Smooth muscle cell of the pulmonary artery (primary cell): ENCODE data around the gene PRDM13. TPM values are rescaled to one million over a fixed set of nuclear protein-coding genes. Genes with fewer than 3 reads are reported as not detected.

Source experiments
- total RNA-seq: library from RNA; depleted of rRNA; stranded (reverse); fragments of >200 nt; gene quantifications from 2 replicates; pipeline ENCODE4 v1.2.3, GENCODE V29; 2014

Gene PRDM13
- total RNA-seq: 0.07 TPM in 1 of 2 replicates, not detected in the other

GRCh38 chr6:99606656-99607415, at the start of gene PRDM13:
Gene PRDM13 (plus strand): TSS chr6:99606833. CDS start chr6:99607035, 202 bp downstream.

DNA sequence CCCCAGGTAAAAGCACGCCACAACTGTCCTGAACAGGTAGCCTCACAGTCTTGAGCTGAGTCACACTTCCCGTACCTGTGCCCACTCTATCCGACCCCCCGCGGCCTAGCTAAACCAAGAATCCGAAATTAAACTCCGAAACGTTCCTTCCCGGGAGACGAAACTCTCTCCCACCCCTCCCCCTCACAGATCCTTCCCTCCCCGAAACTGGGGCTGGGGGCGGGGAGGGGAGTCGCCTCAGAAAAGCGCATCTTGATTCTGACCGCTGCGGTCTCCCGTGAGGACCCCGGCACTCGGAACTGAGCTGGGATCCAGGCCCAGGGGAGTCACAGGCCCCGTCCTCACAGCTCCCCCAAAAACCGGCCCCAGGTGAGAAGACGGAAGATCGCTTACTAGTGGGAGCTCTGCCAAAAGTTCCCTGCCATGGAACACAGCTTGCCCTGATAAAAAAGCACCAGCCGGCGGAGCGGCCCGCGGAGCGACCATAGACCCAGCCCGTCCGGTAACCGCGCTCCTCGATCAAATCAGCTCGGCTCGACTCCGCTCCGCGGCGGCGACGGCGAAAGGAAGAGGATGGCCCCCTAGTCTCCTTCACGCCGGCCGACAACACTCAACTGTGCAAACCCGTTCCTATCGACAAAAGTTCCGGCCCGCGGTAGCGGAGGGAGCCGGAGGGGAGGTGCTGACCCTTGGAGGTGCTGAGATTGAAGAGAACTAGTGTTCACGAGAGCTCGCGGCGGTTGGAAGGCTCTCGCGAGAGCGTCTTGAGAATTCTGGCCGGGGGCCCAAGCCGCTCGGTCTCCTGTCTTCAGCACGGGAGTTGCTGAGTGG, 38.3 kb upstream of the PRDM13 start, which contains the start of gene CCNC:
CCNC (minus strand) TSS at position 558 of the 831 bp plus-strand sequence; CDS start at position 425, 133 bp downstream.

Other genes starting within 250 kb of the PRDM13 start
- gene COQ3, start 212.6 kb upstream of the PRDM13 start, total RNA-seq: 2.5 and 3.3 TPM in 2 replicates
- gene PNISR, start 181.5 kb upstream of the PRDM13 start, total RNA-seq: 60.7 and 62.0 TPM in 2 replicates
- gene USP45, start 91.4 kb upstream of the PRDM13 start, total RNA-seq: 20.3 and 25.2 TPM in 2 replicates
- 30.9 and 51.5 TPM in 2 replicates for gene CCNC, start 38.2 kb upstream of the PRDM13 start, total RNA-seq